Astrocyte of the cerebellum (primary cell): ENCODE data around the gene PRPF19.

Experiments
- DNase-seq: peaks from one replicate; pipeline ENCODE4 v3.0.0-alpha.2; 2011; ENCODE audit warnings: low read depth
- H3K4me3 ChIP-seq: 2 replicates; pipeline ENCODE4 v1.5.1; 2011; ENCODE audit warnings: mild to moderate bottlenecking, low read depth, low read length, moderate library complexity
- in situ Hi-C: cut with HindIII; loops from 2 replicates; pipeline ENCODE4 v1.10.0; 2017; ENCODE audit warnings: low sequenced_read_pairs
- TF ChIP-seq, protein P1 (sequence below): IDR thresholded peaks from 2 replicates; pipeline ENCODE4 v1.5.1; 2012; ENCODE audit warnings: low read length, low read depth, moderate library complexity, mild to moderate bottlenecking; ENCODE audit errors: missing control alignments

PRPF19 gene

DNA sequence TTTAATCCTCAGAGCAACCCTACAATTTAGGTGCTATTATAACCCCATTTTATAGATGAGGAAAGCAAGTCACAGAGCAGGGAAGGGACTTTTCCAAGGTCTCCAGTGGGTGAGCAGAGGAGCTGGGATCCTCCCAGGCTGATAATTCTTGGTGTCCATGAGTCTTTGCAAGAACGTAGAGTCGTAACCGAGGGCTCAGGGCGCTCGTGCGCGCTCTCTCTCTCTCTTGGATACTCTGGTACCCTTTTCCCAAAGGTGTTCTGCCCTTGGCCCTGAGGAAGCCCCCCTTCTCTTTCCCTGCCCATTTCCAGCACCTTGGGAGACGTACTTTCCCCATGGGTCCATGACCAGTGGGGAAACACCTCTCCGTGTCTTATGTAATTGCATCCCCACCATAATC is 44.2 kb downstream of the PRPF19 start:
- DNase-seq, result no peak
- TF ChIP-seq, protein P1, sequence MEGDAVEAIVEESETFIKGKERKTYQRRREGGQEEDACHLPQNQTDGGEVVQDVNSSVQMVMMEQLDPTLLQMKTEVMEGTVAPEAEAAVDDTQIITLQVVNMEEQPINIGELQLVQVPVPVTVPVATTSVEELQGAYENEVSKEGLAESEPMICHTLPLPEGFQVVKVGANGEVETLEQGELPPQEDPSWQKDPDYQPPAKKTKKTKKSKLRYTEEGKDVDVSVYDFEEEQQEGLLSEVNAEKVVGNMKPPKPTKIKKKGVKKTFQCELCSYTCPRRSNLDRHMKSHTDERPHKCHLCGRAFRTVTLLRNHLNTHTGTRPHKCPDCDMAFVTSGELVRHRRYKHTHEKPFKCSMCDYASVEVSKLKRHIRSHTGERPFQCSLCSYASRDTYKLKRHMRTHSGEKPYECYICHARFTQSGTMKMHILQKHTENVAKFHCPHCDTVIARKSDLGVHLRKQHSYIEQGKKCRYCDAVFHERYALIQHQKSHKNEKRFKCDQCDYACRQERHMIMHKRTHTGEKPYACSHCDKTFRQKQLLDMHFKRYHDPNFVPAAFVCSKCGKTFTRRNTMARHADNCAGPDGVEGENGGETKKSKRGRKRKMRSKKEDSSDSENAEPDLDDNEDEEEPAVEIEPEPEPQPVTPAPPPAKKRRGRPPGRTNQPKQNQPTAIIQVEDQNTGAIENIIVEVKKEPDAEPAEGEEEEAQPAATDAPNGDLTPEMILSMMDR, result no peak
- in situ Hi-C loops, result no loop called here
- no peak overlapping the region for H3K4me3 ChIP-seq

DNA sequence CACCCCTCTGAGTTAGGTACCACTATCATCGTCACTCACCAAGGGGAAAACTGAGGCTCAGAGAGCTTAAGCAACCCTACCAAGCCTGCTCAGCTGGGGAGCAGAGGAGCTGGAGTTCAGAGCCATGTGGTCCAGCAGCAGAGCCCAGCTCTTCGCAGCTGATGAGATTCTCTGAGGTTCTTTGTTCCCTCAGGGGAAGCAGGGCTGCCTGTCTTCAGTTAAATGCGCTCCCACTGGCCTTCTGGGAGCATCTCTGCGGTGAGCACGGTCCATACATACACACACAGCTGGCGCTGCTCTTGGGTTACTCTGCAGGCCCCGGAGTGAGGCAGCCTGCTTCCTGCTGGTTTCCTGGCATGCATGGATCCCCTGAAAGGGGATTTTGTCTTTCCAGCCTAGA is 45.4 kb downstream of the PRPF19 start:
- H3K4me3 ChIP-seq, result no peak overlapping the region
- TF ChIP-seq, protein P1, result no peak
- in situ Hi-C loops, result no loop called here
- no peak for DNase-seq

DNA sequence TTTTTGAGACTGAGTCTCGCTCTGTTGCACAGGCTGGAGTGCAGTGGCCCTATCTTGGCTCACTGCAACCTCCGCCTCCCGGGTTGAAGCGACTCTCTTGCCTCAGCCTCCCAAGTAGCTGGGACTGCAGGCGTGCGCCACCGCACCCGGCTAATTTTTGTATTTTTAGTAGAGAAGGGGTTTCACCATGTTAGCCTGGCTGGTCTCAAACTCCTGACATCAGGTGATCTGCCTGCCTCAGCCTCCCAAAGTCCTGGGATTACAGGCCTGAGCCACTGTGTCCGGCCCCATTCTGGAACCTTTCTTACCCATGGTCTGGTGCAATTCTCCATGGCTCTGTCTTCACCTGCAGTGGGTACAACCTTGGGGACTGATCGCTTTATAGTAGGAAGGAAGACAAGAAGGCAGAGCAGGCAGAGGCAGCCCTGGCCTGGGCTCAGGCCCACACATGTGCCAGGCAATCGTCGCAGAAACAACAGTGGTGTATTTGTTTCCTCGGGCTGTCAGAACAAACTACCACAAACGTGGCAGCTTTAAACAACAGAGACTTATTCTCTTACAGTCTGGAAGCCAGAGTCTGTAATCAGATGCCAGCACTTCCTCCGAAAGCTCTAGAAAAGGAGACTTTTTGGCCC is 46.7 kb downstream of the PRPF19 start:
- no peak for DNase-seq
- no peak overlapping the region for H3K4me3 ChIP-seq
- TF ChIP-seq, protein P1, result no peak
- in situ Hi-C loops, result loop anchor here (5.0 kb wide), 1 partner anchor 38 kb away; no protein-coding TSS in a partner anchor

DNA sequence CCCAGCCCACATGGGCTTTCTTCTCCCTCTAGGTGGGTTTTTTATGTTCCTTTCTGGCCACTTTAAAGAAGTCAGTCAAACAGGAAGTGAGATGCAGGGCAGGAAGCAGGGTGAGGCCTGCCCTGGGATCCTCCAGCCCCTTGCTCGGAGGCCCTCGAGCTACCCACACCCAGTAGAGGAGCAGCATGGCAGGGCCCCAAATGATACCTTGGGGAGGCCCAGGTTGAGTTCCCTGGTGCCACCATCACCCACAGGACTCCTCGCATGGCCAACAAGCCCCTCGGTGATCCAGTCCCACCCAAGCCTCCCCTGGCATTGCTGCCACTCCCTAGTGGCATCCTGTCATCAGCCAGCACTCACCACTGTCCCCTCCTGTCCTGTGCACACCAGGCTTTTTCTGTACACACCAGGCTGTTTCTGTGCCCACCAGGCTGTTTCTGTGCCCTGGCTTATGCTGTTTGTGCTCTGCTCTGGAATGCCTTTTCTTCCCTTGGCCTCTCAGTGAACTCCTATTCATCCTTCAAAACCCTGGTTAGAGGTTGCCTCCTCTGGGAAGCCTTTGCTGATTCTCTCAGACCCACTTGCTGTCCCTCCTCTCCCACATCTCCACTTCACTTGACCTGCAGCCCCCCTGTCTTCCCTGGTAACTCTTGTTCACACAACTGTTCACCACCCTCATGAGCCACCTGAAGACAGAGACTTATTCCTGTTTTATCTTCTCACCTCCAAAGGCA is 47.5 kb downstream of the PRPF19 start:
- in situ Hi-C loops, result loop anchor here (5.0 kb wide), 1 partner anchor 38 kb away; no protein-coding TSS in a partner anchor
- DNase-seq, result no peak
- H3K4me3 ChIP-seq, result no peak overlapping the region
- TF ChIP-seq, protein P1, result no peak

DNA sequence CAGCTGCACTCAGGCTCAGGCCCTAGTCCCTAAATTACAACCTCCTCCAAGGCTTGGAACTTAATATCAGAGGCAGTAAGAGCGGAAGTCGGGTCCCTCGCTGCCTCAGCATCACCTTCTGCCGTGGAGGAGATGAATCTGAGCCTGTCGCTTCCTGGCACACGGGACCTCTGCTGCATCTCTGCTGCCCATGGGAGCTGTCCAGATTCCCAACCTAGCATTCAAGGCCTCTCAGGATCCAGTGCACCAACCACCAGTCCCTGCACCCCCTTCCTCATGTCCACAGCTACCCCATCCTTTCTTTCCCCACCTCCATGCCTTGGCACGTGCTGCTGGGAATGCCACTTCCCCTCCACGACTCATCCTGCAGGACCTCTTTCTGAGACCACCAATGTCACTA is 48.1 kb downstream of the PRPF19 start:
- TF ChIP-seq, protein P1, result no peak
- in situ Hi-C loops, result loop anchor here (5.0 kb wide), 1 partner anchor 39 kb away; no protein-coding TSS in a partner anchor
- no peak for DNase-seq
- no peak overlapping the region for H3K4me3 ChIP-seq

DNA sequence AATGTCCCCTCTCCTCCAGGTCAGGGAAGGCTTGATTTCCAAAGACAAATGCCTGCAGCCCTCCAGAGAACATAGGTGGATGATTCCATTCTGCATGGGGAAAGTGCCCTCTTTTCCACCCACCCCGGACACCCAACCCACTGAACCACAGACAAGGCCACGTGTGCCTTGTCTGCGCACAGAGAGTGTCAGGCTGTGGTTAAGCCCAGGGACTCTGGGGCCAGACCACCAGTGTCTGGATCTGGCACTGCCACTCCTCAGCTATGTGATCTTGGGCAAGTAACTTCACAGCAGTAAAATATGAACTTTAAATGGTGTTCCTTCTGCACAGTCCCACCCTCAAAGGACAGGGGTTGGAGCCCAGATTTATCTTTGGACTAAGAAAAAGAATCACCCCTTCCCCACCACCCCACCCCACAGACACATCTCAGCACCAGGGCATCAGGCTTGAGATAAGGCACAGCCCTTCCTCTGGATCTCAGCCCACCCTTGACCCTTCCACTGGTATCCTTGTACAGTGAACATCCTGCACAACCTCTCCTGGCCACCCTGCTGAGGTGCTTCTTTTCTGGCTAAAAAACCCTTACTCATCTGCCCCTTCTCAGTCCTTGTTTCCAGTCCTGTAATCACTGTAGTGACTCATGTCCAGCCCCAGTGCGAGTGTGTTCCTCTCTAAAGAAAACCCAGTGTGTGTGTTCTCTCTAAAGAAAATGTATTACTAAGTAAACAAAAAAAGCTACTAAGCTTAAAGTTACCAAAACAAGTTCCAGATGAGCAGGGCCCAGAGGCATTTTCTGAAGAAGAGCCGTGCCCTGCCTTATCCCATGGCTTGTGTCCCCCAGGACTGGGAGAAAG is 48.8 kb downstream of the PRPF19 start:
- in situ Hi-C loops, result loop anchor here (5.0 kb wide), 1 partner anchor 40 kb away; no protein-coding TSS in a partner anchor
- TF ChIP-seq, protein P1, result no peak
- DNase-seq, result no peak
- no peak overlapping the region for H3K4me3 ChIP-seq
